Measurements from ENCODE around the gene PTAFR.

PTAFR gene

DNA sequence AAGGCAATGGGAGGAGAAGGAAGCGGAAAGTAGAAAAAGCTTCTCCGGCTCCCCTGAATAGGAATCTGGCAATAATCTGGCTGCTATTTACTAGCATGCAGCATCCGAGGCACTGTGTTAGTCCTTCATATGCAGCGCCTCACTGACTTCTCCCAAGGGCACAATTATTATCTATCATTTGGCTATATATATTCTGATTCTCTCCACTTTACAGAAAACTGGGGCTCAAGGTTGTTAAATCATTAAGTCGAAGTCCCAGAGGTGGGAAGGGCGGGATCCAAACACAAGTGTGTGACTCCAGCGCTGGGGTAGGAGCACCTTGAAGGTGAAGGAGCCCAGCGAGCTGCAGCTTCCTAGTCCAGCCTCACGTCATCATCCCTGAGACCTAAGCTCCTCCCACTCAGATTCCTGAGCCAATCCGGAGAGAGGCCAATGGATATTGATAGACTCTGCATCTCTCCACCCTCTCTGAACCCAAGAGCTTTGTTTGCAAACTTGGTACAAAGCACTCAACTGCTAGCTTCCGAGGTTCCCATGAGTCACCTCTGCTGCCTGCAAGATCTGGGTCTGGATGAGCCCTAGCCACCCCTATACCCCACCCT is 71.5 kb downstream of the PTAFR start (continued):
- TF ChIP-seq ZNF776 (tag by site-specific recombination; IDR thresholded peaks at IDR 0.05; ENCODE audit: borderline replicate concordance) (no peak), SCRT1 (tag by site-specific recombination; IDR thresholded peaks at IDR 0.05; ENCODE audit: borderline replicate concordance) (no peak), ZNF792 (tag by site-specific recombination; IDR thresholded peaks at IDR 0.05) (no peak), ZNF560 (tag by site-specific recombination; IDR thresholded peaks at IDR 0.05; ENCODE audit: borderline replicate concordance) (no peak)
- TF ChIP-seq, protein P1, sequence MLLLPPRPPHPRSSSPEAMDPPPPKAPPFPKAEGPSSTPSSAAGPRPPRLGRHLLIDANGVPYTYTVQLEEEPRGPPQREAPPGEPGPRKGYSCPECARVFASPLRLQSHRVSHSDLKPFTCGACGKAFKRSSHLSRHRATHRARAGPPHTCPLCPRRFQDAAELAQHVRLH (tag by site-specific recombination; IDR thresholded peaks at IDR 0.05) = no peak

DNA sequence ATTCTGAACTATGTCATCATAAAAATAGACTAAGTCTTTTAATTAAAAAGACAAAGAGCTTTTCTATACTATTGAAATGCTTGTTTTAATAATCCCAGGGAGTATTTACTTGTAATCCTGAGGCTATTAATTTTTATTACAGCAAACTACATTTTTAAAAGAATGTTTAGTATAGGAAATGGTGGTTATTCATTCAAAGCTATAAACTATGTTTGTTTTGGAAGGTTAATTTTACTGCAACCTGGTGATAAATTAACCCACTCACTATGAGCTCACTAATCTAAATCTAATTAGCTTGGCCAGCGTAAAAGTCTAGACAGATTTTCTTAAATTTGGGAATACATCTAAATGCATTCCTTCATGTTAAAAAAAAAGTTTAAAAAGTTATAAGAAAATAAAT is 74.3 kb downstream of the PTAFR start:
- no peak overlapping the region for H3K27ac ChIP-seq (ENCODE audit: extremely low read depth, low read depth, low read length)
- no peaks in the 10 kb centered on the region for H3K9me3 ChIP-seq (ENCODE audit: control insufficient read depth, insufficient read depth, low read depth, low read length)
- ChIA-PET POLR2A (no interaction called here), CTCF (interaction anchor here (0.7 to 4.9 kb wide), 4 partner anchors 10 to 147 kb away, joined by 3 to 38 read pairs (median 4); no protein-coding TSS in a partner anchor)
- no peaks in the 10 kb centered on the region for H3K36me3 ChIP-seq (ENCODE audit: control insufficient read depth in 2 of 2, insufficient read depth in 1 of 2, low read length in 2 of 2)
- no peak for TF ChIP-seq ZNF221 (tag by site-specific recombination; IDR thresholded peaks at IDR 0.05; ENCODE audit: borderline replicate concordance)
- TF ChIP-seq ZNF416 (tag by site-specific recombination; IDR thresholded peaks at IDR 0.05) = no peak
- peak; percentile 59; the same call in 1 of the 2 replicates for TF ChIP-seq OSR2 (tag by site-specific recombination; IDR thresholded peaks at IDR 0.05)
- TF ChIP-seq PRDM6 (tag by site-specific recombination; IDR thresholded peaks at IDR 0.05) = peak; percentile 76
- TF ChIP-seq WT1 (tag by site-specific recombination; IDR thresholded peaks at IDR 0.05) = peak; percentile 71
- 0 out of 2 replicates have a peak, but pooled peaks have one; percentile 41 for TF ChIP-seq BCL11A (tag by site-specific recombination; IDR thresholded peaks at IDR 0.05; ENCODE audit: low read depth)
- TF ChIP-seq ZNF23 (tag by site-specific recombination; IDR thresholded peaks at IDR 0.05; ENCODE audit: borderline replicate concordance) = no peak
- no peak overlapping the region for H3K4me3 ChIP-seq (ENCODE audit: low read depth, low read length)
- H3K4me1 ChIP-seq (ENCODE audit: control insufficient read depth, insufficient read depth, low read length) = no peaks in the 10 kb centered on the region

- H3K27ac ChIP-seq (ENCODE audit: extremely low read depth, low read depth, low read length) = no peak overlapping the region
- CTCF ChIA-PET = interaction anchor here (0.6 to 1.3 kb wide), 3 partner anchors 8 to 241 kb away, joined by 3 to 5 read pairs (median 3); no protein-coding TSS in a partner anchor
- POLR2A ChIA-PET = no interaction called here
Observed at GRCh38 chr1:28099050-28099769, 77.3 kb downstream of the PTAFR start.

More at GRCh38 chr1:28099050-28099769, 77.3 kb downstream of the PTAFR start:
- Histone ChIP-seq H3K4me3 (ENCODE audit: low read depth, low read length) (no peak overlapping the region), H3K4me1 (ENCODE audit: control insufficient read depth, insufficient read depth, low read length) (no peaks in the 10 kb centered on the region), H3K36me3 (ENCODE audit: control insufficient read depth in 2 of 2, insufficient read depth in 1 of 2, low read length in 2 of 2) (no peaks in the 10 kb centered on the region), H3K9me3 (ENCODE audit: control insufficient read depth, insufficient read depth, low read depth, low read length) (no peaks in the 10 kb centered on the region)
- TF ChIP-seq YY2 (tag by site-specific recombination; IDR thresholded peaks at IDR 0.05) = no peak
- 0 out of 2 replicates have a peak, but pooled peaks have one; percentile 28 for TF ChIP-seq ZNF600 (tag by site-specific recombination; IDR thresholded peaks at IDR 0.05)

Data from HEK293 (cell line).